ENCODE measurements around the gene DCAF5. TPM values are rescaled to one million over a fixed set of nuclear protein-coding genes. Genes with fewer than 3 reads are reported as not detected.

The DCAF5 gene
- total and polyA plus RNA-seq, 2 of the 13 experiments (the other 11 are each of a cell fraction or from before 2014, with no cell fraction given) = 13.4 to 31.6 TPM

DNA sequence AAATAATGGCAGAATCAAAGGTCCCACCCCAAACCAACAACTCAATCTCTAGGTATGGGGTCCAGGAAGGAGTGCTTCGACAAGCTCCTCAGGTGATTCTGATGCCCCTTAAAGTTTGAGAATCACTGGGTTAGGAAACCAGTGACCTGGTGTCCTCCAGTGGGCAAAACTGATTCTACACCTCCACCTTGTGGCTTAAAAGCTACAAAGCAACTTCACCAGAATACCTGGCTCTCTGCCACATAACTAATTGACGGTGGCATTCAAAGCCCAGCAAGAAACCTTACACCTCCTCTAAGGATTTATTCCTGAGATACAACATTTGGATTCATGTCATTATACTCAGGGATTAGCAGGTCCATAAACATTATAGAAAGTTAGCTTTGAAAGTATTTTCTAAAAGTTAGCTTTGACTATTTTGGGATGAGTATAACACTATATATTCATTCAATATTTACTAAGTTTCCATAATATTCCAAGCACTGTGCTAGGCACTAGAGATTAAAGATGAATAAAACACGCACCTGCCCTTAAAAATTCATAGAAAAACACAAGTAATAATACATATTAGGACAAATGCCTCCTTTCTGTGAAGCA, 45.4 kb downstream of the DCAF5 start (continued):
- TF ChIP-seq ZC3H4 (CRISPR knock-in tag; IDR thresholded peaks at IDR 0.05; ENCODE audit: borderline replicate concordance) = no peak
- no peak for TF ChIP-seq ZNF552 (CRISPR knock-in tag; IDR thresholded peaks at IDR 0.05; ENCODE audit: borderline replicate concordance)
- no peak for TF ChIP-seq TBL1XR1 (IDR thresholded peaks at IDR 0.05; ENCODE audit: borderline replicate concordance, low read length, partially characterized antibody)

GRCh38 chr14:69106451-69106850, 46.5 kb downstream of the DCAF5 start:
- no peak for DNase-seq (ENCODE audit: low spot score)
- Histone ChIP-seq H3K9me3 (ENCODE audit: low read length) (no peaks in the 10 kb centered on the region), H3K4me1 (ENCODE audit: insufficient read depth, low read length) (no peaks in the 10 kb centered on the region; the same call in 1 of the 2 replicates), H4K20me1 (ENCODE audit: insufficient read depth, low read length) (no peaks in the 10 kb centered on the region; the same call in 1 of the 2 replicates), H2AFZ (ENCODE audit: low read length) (no peak overlapping the region), H3K36me3 (replicated peaks in 1 of 2; ENCODE audit: control insufficient read depth in 1 of 2, insufficient read depth in 2 of 2, low read length in 2 of 2) (peaks cover 6 to 27% of the 10 kb centered on the region in 2 experiments), H3K9ac (ENCODE audit: insufficient read depth, low read depth, low read length) (no peak overlapping the region), H3K27ac (ENCODE audit: extremely low read length, insufficient read depth, low read length) (no peak overlapping the region), H3K27me3 (ENCODE audit: control insufficient read depth in 1 of 2, insufficient read depth in 2 of 2, low read length in 2 of 2) (no peaks in the 10 kb centered on the region), H3K4me3 (replicated peaks in 1 of 3; ENCODE audit: insufficient read depth in 1 of 3, low read depth in 2 of 3, low read length in 3 of 3) (no peak overlapping the region), H3K79me2 (ENCODE audit: insufficient read depth, low read length) (no peaks in the 10 kb centered on the region), H3K4me2 (ENCODE audit: low read depth, low read length) (no peak overlapping the region)
- intact Hi-C loops (cut with micrococcal nuclease; ENCODE audit: unreplicated experiment) (loop anchor here (2.0 kb wide), 1 partner anchor 104 kb away; no protein-coding TSS in a partner anchor), in situ Hi-C loops (cut with HindIII; ENCODE audit: extremely low pct_ligation_motif_present, low pct_unique_long_range_greater_than_20kb) (loop anchor here (5.0 kb wide), 1 partner anchor 244 kb away; no protein-coding TSS in a partner anchor)
- POLR2A ChIA-PET = no interaction called here
- 93% methylated on average over 5 of the region's 5 CpGs for WGBS (ENCODE audit: low lambda C conversion rate)
- TF ChIP-seq HNRNPK (IDR thresholded peaks at IDR 0.05; ENCODE audit: low read depth, low read length, poor library complexity, severe bottlenecking) = no peak
- no peak for TF ChIP-seq THRA (CRISPR knock-in tag; IDR thresholded peaks at IDR 0.05; ENCODE audit: borderline replicate concordance)
- no peak for TF ChIP-seq ZNF335 (CRISPR knock-in tag; IDR thresholded peaks at IDR 0.05)
- TF ChIP-seq, protein P1, sequence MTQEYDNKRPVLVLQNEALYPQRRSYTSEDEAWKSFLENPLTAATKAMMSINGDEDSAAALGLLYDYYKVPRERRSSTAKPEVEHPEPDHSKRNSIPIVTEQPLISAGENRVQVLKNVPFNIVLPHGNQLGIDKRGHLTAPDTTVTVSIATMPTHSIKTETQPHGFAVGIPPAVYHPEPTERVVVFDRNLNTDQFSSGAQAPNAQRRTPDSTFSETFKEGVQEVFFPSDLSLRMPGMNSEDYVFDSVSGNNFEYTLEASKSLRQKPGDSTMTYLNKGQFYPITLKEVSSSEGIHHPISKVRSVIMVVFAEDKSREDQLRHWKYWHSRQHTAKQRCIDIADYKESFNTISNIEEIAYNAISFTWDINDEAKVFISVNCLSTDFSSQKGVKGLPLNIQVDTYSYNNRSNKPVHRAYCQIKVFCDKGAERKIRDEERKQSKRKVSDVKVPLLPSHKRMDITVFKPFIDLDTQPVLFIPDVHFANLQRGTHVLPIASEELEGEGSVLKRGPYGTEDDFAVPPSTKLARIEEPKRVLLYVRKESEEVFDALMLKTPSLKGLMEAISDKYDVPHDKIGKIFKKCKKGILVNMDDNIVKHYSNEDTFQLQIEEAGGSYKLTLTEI (CRISPR knock-in tag; conservative IDR thresholded peaks at IDR 0.05) = no peak
- TF ChIP-seq SRF (IDR thresholded peaks at IDR 0.05; ENCODE audit: low read depth, low read length) = no peak
- no peak for TF ChIP-seq HNRNPUL1 (IDR thresholded peaks at IDR 0.05; ENCODE audit: low read depth, low read length)
- no peak for TF ChIP-seq ZFAT (CRISPR knock-in tag; conservative IDR thresholded peaks at IDR 0.05)
- TF ChIP-seq SMAD1 (CRISPR knock-in tag; IDR thresholded peaks at IDR 0.05; ENCODE audit: borderline replicate concordance, low read depth) = no peak
- no peak for TF ChIP-seq NFKB2 (CRISPR knock-in tag; IDR thresholded peaks at IDR 0.05; ENCODE audit: borderline replicate concordance)
- TF ChIP-seq ZBTB8A (CRISPR knock-in tag; IDR thresholded peaks at IDR 0.05; ENCODE audit: borderline replicate concordance, low read depth) = no peak
- TF ChIP-seq, protein P2, sequence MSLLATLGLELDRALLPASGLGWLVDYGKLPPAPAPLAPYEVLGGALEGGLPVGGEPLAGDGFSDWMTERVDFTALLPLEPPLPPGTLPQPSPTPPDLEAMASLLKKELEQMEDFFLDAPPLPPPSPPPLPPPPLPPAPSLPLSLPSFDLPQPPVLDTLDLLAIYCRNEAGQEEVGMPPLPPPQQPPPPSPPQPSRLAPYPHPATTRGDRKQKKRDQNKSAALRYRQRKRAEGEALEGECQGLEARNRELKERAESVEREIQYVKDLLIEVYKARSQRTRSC (CRISPR knock-in tag; IDR thresholded peaks at IDR 0.05; ENCODE audit: low read depth) = no peak
- no peak for TF ChIP-seq HDAC6 (IDR thresholded peaks at IDR 0.05; ENCODE audit: low read depth, low read length)
- TF ChIP-seq NPAS2 (CRISPR knock-in tag; IDR thresholded peaks at IDR 0.05; ENCODE audit: borderline replicate concordance) = no peak
- TF ChIP-seq TEAD2 (CRISPR knock-in tag; IDR thresholded peaks at IDR 0.05) = no peak
- FAIRE-seq = no peak
- CTCF ChIA-PET (ENCODE audit: low intra/inter-chr PET ratio, low total read pairs) = interaction anchor here (2.0 to 2.3 kb wide), 2 partner anchors 196 to 243 kb away, joined by 17 to 25 read pairs; no protein-coding TSS in a partner anchor
- BruUV-seq (replicated peaks) = no TSS peak
- no peak for ATAC-seq

Measured in HepG2 (cell line).